ENCODE data around the gene MAVS.

GRCh38 chr20:3871550-3872265 lies 25.1 kb downstream of the MAVS start:
- no peak for TF ChIP-seq POLR2A (IDR thresholded peaks at IDR 0.05; ENCODE audit: extremely low read depth, insufficient read length)
- TF ChIP-seq MAX (IDR thresholded peaks at IDR 0.05; ENCODE audit: low read depth, low read length) = no peak
- TF ChIP-seq CTCF (IDR thresholded peaks at IDR 0.05; ENCODE audit: low read depth, low read length) = no peak
